HFFc6 (cell line): ENCODE measurements around the gene CHRNB1. TPM values are rescaled to one million over a fixed set of nuclear protein-coding genes. Genes with fewer than 3 reads are reported as not detected.
A peak's percentile ranks its signal among the peaks of the same experiment; 100 is the strongest.

ENCODE experiments used
- DNase-seq: peaks from one replicate; pipeline ENCODE4 v3.0.0-alpha.2; 2018
- H3K27ac Mint-ChIP-seq: 2 replicates; pipeline ENCODE4 v1.8.0; 2020; ENCODE audit warnings: mild to moderate bottlenecking, mixed read lengths
- H3K27me3 Mint-ChIP-seq: 2 replicates; pipeline ENCODE4 v1.8.0; 2021; ENCODE audit warnings: mild to moderate bottlenecking, moderate library complexity, mixed read lengths; ENCODE audit not compliant: insufficient read depth
- H3K36me3 Mint-ChIP-seq: 2 replicates; pipeline ENCODE4 v1.8.0; 2021; ENCODE audit warnings: low read depth, mixed read lengths
- H3K4me1 Mint-ChIP-seq: 2 replicates; pipeline ENCODE4 v1.8.0; 2020; ENCODE audit warnings: low read depth, mixed read lengths
- H3K4me3 Mint-ChIP-seq: 2 replicates; pipeline ENCODE4 v1.8.0; 2020; ENCODE audit warnings: mild to moderate bottlenecking, moderate library complexity, mixed read lengths
- H3K9me3 Mint-ChIP-seq: 2 replicates; pipeline ENCODE4 v1.8.0; 2020; ENCODE audit warnings: mild to moderate bottlenecking, mixed read lengths
- CTCF ChIP-seq: fragments of 200-600 bp; sonication (generic); IDR thresholded peaks from 2 replicates; pipeline ENCODE4 v1.5.0; 2021; ENCODE audit warnings: antibody characterized with exemption, mild to moderate bottlenecking
- total RNA-seq, 6 experiments: library from RNA; stranded (reverse); fragmentation: NEBNext Ultra II Directional; extraction: Animal tissue kit (Norgen Biotek cat#: 25700); gene quantifications; 2 replicates in 1 of 6; 3 replicates in 5 of 6; pipeline ENCODE4 v1.2.3, GENCODE V29; 2021

Gene CHRNB1
- total RNA-seq, 6 experiments from 2014 or later, result 2.0 to 2.8 (median 2.4) TPM

- H3K4me1 Mint-ChIP-seq, result peaks cover 16% of the 10 kb centered on the region
- H3K4me3 Mint-ChIP-seq, result no peak overlapping the region
- no peak overlapping the region for H3K27ac Mint-ChIP-seq
- DNase-seq, result no peak
- H3K27me3 Mint-ChIP-seq, result peaks cover 4% of the 10 kb centered on the region
- H3K9me3 Mint-ChIP-seq, result no peaks in the 10 kb centered on the region
- TF ChIP-seq CTCF, result no peak
- H3K36me3 Mint-ChIP-seq, result peaks cover 27% of the 10 kb centered on the region
Observed at GRCh38 chr17:7411427-7411750, 33.5 kb upstream of the CHRNB1 start.

GRCh38 chr17:7413346-7413985 lies 31.4 kb upstream of the CHRNB1 start:
- Mint-ChIP-seq H3K4me3 (no peak overlapping the region), H3K36me3 (peaks cover 32% of the 10 kb centered on the region), H3K9me3 (no peaks in the 10 kb centered on the region), H3K27ac (peak overlapping the region; percentile 65), H3K4me1 (peaks cover 16% of the 10 kb centered on the region), H3K27me3 (peaks cover 4% of the 10 kb centered on the region)
- no peak for TF ChIP-seq CTCF
- DNase-seq, result peak; percentile 70

- H3K4me3 Mint-ChIP-seq, result no peak overlapping the region
- H3K4me1 Mint-ChIP-seq, result peaks cover 16% of the 10 kb centered on the region
- H3K36me3 Mint-ChIP-seq, result peaks cover 21% of the 10 kb centered on the region
- H3K9me3 Mint-ChIP-seq, result no peaks in the 10 kb centered on the region
- TF ChIP-seq CTCF, result no peak
- no peak overlapping the region for H3K27ac Mint-ChIP-seq
- DNase-seq, result no peak
- H3K27me3 Mint-ChIP-seq, result peaks cover 5% of the 10 kb centered on the region
Observed at GRCh38 chr17:7414837-7415236, 30.0 kb upstream of the CHRNB1 start.

DNA sequence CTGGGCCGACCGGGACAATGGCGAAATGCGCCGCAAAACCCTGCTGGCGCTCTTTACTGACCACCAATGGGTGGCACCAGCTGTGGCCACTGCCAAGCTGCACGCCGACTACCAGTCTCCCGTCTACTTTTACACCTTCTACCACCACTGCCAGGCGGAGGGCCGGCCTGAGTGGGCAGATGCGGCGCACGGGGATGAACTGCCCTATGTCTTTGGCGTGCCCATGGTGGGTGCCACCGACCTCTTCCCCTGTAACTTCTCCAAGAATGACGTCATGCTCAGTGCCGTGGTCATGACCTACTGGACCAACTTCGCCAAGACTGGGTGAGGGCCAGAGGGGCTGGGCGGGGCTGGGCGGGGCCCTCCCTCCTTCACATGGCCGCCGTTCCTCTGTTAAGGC lies 29.1 kb upstream of the CHRNB1 start:
- H3K36me3 Mint-ChIP-seq, result peaks cover 15% of the 10 kb centered on the region
- H3K27ac Mint-ChIP-seq, result no peak overlapping the region
- no peaks in the 10 kb centered on the region for H3K9me3 Mint-ChIP-seq
- H3K4me1 Mint-ChIP-seq, result peaks cover 16% of the 10 kb centered on the region
- DNase-seq, result no peak
- H3K27me3 Mint-ChIP-seq, result peaks cover 5% of the 10 kb centered on the region; the same call in 1 of the 2 replicates
- H3K4me3 Mint-ChIP-seq, result no peak overlapping the region
- no peak for TF ChIP-seq CTCF

DNA sequence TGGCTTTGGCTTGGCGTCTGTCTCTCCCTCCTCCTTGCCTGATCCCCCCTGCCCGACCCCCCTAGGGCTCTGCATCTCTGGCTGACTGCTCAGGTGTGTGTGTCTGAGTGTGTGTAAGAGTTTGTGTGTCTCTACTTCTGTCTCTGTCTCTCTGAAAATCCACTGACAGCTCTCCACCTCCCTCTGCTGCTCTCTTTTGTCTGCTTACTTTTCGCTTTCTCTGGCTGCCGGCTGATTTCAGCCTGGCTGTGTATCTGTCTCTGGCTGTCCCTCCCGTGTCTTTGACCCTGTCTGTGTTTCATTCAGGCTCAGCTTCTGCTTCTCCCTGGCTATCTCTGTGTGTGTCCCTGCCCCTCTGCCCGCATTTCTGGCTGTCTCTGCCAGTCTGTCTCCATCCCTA lies 28.5 kb upstream of the CHRNB1 start:
- Mint-ChIP-seq H3K27ac (no peak overlapping the region), H3K36me3 (peaks cover 15% of the 10 kb centered on the region), H3K9me3 (no peaks in the 10 kb centered on the region), H3K27me3 (peaks cover 5% of the 10 kb centered on the region; the same call in 1 of the 2 replicates), H3K4me3 (no peak overlapping the region), H3K4me1 (peaks cover 16% of the 10 kb centered on the region)
- TF ChIP-seq CTCF, result no peak
- no peak for DNase-seq
